H1 (cell line): ENCODE measurements around the gene GALNT12. TPM values are rescaled to one million over a fixed set of nuclear protein-coding genes. Genes with fewer than 3 reads are reported as not detected.

Experiments
- CTCF ChIA-PET: fragments of 300-600 bp; sonication (Branson Sonifier 250); formaldehyde crosslinking; loops from one replicate; lab custom pipeline; 2021; ENCODE audit not compliant: partially characterized antibody; lab: Charles Lee
- POLR2A ChIA-PET: fragments of 300-600 bp; sonication (Branson Sonifier 250); formaldehyde crosslinking; loops from one replicate; lab custom pipeline; 2021; ENCODE audit warnings: inconsistent platforms; ENCODE audit not compliant: partially characterized antibody; lab: Charles Lee
- DNase-seq, 2 experiments: peaks; one replicate each; pipeline versions ENCODE4 v3.0.0 to v3.0.0-alpha.2; 2010 to 2022; ENCODE audit warnings: low spot score in 2 of 2, low read depth in 1 of 2, mixed read lengths in 1 of 2
- FAIRE-seq: peaks from 2 replicates; lab custom pipeline; 2011; peaks lifted over from hg19 to GRCh38; lab: Jason Lieb, UNC
- H2AFZ ChIP-seq: 2 replicates; pipeline ENCODE4 v1.8.1; 2012; ENCODE audit warnings: low read length, inconsistent platforms
- H2AK5ac ChIP-seq: 2 replicates; pipeline ENCODE4 v1.6.1; 2013; ENCODE audit warnings: low read depth, low read length
- H2BK120ac ChIP-seq: replicated peaks from 2 replicates; pipeline ENCODE3; 2013; ENCODE audit warnings: low read depth, low read length, inconsistent platforms
- H2BK12ac ChIP-seq: 2 replicates; pipeline ENCODE4 v1.6.1; 2013; ENCODE audit warnings: low read depth, low read length
- H2BK15ac ChIP-seq: 2 replicates; pipeline ENCODE4 v1.6.1; 2013; ENCODE audit warnings: low read length
- H2BK20ac ChIP-seq: 2 replicates; pipeline ENCODE4 v1.6.1; 2013; ENCODE audit warnings: low read length
- H2BK5ac ChIP-seq: 2 replicates; pipeline ENCODE4 v1.6.1; 2013; ENCODE audit warnings: low read depth, low read length
- H3K14ac ChIP-seq: 2 replicates; pipeline ENCODE4 v1.6.1; 2013; ENCODE audit warnings: inconsistent platforms; ENCODE audit not compliant: insufficient read length
- H3K18ac ChIP-seq: 2 replicates; pipeline ENCODE4 v1.6.1; 2013; ENCODE audit warnings: low read length; ENCODE audit errors: extremely low read depth
- H3K23ac ChIP-seq: 2 replicates; pipeline ENCODE4 v1.6.1; 2013; ENCODE audit warnings: inconsistent platforms; ENCODE audit not compliant: insufficient read length
- H3K23me2 ChIP-seq: 2 replicates; pipeline ENCODE4 v1.6.1; 2013; ENCODE audit warnings: low read depth, low read length
- H3K27ac ChIP-seq: 2 replicates; pipeline ENCODE4 v1.6.1; 2011; ENCODE audit warnings: low read depth, low read length, inconsistent platforms
- H3K27me3 ChIP-seq, 4 experiments: replicated peaks in 1 of 4; 1 replicate in 1 of 4; 2 replicates in 3 of 4; pipeline versions ENCODE4 v1.6.1 to v1.8.1; 2011 to 2013; ENCODE audit warnings: low read length in 3 of 4, mild to moderate bottlenecking in 3 of 4, inconsistent platforms in 2 of 4, mixed read lengths in 2 of 4, moderate library complexity in 1 of 4; ENCODE audit not compliant: control insufficient read depth in 3 of 4, insufficient read depth in 3 of 4; ENCODE audit errors: extremely low read depth in 1 of 4
- H3K36me3 ChIP-seq, 4 experiments: 2 replicates each; pipeline versions ENCODE4 v1.6.1 to v1.8.1; 2011 to 2013; ENCODE audit warnings: mild to moderate bottlenecking in 4 of 4, low read length in 3 of 4, moderate library complexity in 2 of 4, control low read depth in 1 of 4, inconsistent platforms in 1 of 4; ENCODE audit not compliant: insufficient read depth in 4 of 4, control insufficient read depth in 2 of 4
- H3K4ac ChIP-seq: replicated peaks from 2 replicates; pipeline ENCODE3; 2013; ENCODE audit warnings: low read length, low read depth, mixed read lengths, inconsistent platforms; ENCODE audit not compliant: insufficient read length
- H3K4me1 ChIP-seq, 4 experiments: replicated peaks in 1 of 4; 1 replicate in 1 of 4; 2 replicates in 3 of 4; pipeline versions ENCODE4 v1.6.1 to v1.8.1; 2011 to 2013; ENCODE audit warnings: low read length in 3 of 4, inconsistent platforms in 2 of 4, mixed read lengths in 1 of 4; ENCODE audit not compliant: insufficient read depth in 4 of 4, control insufficient read depth in 3 of 4
- H3K4me2 ChIP-seq, 2 experiments: 2 replicates each; pipeline versions ENCODE4 v1.6.1 to v1.8.1; 2011 to 2013; ENCODE audit warnings: low read depth in 2 of 2, low read length in 2 of 2, control low read depth in 1 of 2, inconsistent platforms in 1 of 2, mild to moderate bottlenecking in 1 of 2; ENCODE audit not compliant: insufficient read depth in 1 of 2
- H3K4me3 ChIP-seq, 4 experiments: fragments of 200-600, 300-600 bp in 1 of 4; sonication (generic), shearing (Covaris generic), sonication (Bioruptor Twin) in 1 of 4; 2 replicates each; pipeline versions ENCODE4 v1.5.1 to v1.8.1; 2011 to 2016; ENCODE audit warnings: low read length in 4 of 4, low read depth in 3 of 4, control low read depth in 2 of 4, inconsistent platforms in 2 of 4, mild to moderate bottlenecking in 2 of 4, mixed read lengths in 1 of 4, moderate library complexity in 1 of 4; ENCODE audit not compliant: insufficient read depth in 2 of 4; ENCODE audit errors: extremely low read depth in 1 of 4
- H3K56ac ChIP-seq: replicated peaks from 2 replicates; pipeline ENCODE3; 2013; ENCODE audit warnings: low read depth, mild to moderate bottlenecking, mixed read lengths, low read length, inconsistent platforms; ENCODE audit not compliant: insufficient read length
- H3K79me1 ChIP-seq: 2 replicates; pipeline ENCODE4 v1.6.1; 2013; ENCODE audit warnings: low read depth, low read length, control low read depth
- H3K79me2 ChIP-seq, 2 experiments: 2 replicates each; pipeline versions ENCODE4 v1.6.1 to v1.8.1; 2012 to 2013; ENCODE audit warnings: low read length in 2 of 2, mild to moderate bottlenecking in 2 of 2, inconsistent platforms in 1 of 2; ENCODE audit not compliant: insufficient read depth in 2 of 2, control insufficient read depth in 1 of 2
- H3K9ac ChIP-seq, 4 experiments: replicated peaks in 1 of 4; 1 replicate in 1 of 4; 2 replicates in 3 of 4; pipeline versions ENCODE4 v1.6.1 to v1.8.1; 2011 to 2013; ENCODE audit warnings: low read depth in 3 of 4, low read length in 3 of 4, control low read depth in 2 of 4, mild to moderate bottlenecking in 2 of 4, moderate library complexity in 2 of 4, inconsistent platforms in 1 of 4; ENCODE audit errors: extremely low read depth in 1 of 4
- H3K9me3 ChIP-seq, 2 experiments: 2 replicates each; pipeline versions ENCODE4 v1.6.1 to v1.8.1; 2012 to 2013; ENCODE audit warnings: mild to moderate bottlenecking in 2 of 2, moderate library complexity in 2 of 2, control low read depth in 1 of 2, inconsistent platforms in 1 of 2, low read depth in 1 of 2, low read length in 1 of 2, mixed read lengths in 1 of 2; ENCODE audit not compliant: insufficient read depth in 2 of 2
- H4K20me1 ChIP-seq, 2 experiments: replicated peaks in 1 of 2; 2 replicates each; pipeline versions ENCODE3 to v1.8.1; 2011 to 2013; ENCODE audit warnings: inconsistent platforms in 2 of 2, low read length in 2 of 2, mild to moderate bottlenecking in 1 of 2; ENCODE audit not compliant: insufficient read depth in 2 of 2, control insufficient read depth in 1 of 2
- H4K5ac ChIP-seq: 2 replicates; pipeline ENCODE4 v1.6.1; 2013; ENCODE audit warnings: low read length, low read depth, mixed read lengths, inconsistent platforms; ENCODE audit not compliant: insufficient read length
- H4K8ac ChIP-seq: 2 replicates; pipeline ENCODE4 v1.8.0; 2013; ENCODE audit warnings: mild to moderate bottlenecking, moderate library complexity, low read length, inconsistent platforms; ENCODE audit not compliant: insufficient read depth; ENCODE audit errors: extremely low read depth
- H4K91ac ChIP-seq: replicated peaks from 2 replicates; pipeline ENCODE3; 2013; ENCODE audit warnings: low read length, mixed read lengths, inconsistent platforms; ENCODE audit not compliant: insufficient read length
- BCL11A ChIP-seq, 2 experiments: IDR thresholded peaks; one replicate each; pipeline ENCODE4 v1.6.1; 2011; ENCODE audit warnings: low read depth in 2 of 2, low read length in 2 of 2, mild to moderate bottlenecking in 2 of 2
- CBX8 ChIP-seq: fragments of 300-800, 300-1000 bp; sonication (generic); IDR thresholded peaks from 2 replicates; pipeline ENCODE4 v1.7.1; 2016; ENCODE audit warnings: low read depth, low read length, borderline replicate concordance
- CEBPB ChIP-seq: IDR thresholded peaks from 2 replicates; pipeline ENCODE4 v1.6.1; 2012; ENCODE audit warnings: low read depth, low read length
- CREB1 ChIP-seq: IDR thresholded peaks from 2 replicates; pipeline ENCODE4 v1.6.1; 2012; ENCODE audit warnings: inconsistent platforms
- EZH2 ChIP-seq: fragments of 200-600 bp; sonication (generic); IDR thresholded peaks from 2 replicates; pipeline ENCODE4 v1.7.1; 2012; ENCODE audit warnings: low read depth, mild to moderate bottlenecking, moderate library complexity, low read length, inconsistent platforms; ENCODE audit not compliant: severe bottlenecking
- KDM1A ChIP-seq: fragments of 200-600, 300-600 bp; sonication (generic); IDR thresholded peaks from 2 replicates; pipeline ENCODE4 v1.7.1; 2016; ENCODE audit warnings: mild to moderate bottlenecking, low read length, borderline replicate concordance
- KDM5A ChIP-seq: fragments of 200-600 bp; IDR thresholded peaks from 2 replicates; pipeline ENCODE4 v1.7.1; 2012; ENCODE audit warnings: mild to moderate bottlenecking, low read length, inconsistent platforms, mixed read lengths
- MAFK ChIP-seq: IDR thresholded peaks from 2 replicates; pipeline ENCODE4 v1.6.1; 2012; ENCODE audit warnings: low read depth, mild to moderate bottlenecking, improper control_type of control experiment, low read length
- NRF1 ChIP-seq: IDR thresholded peaks from 2 replicates; pipeline ENCODE4 v1.6.1; 2011; ENCODE audit warnings: mild to moderate bottlenecking, low read depth, low read length, improper control_type of control experiment
- RFX5 ChIP-seq: IDR thresholded peaks from 2 replicates; pipeline ENCODE4 v1.6.1; 2011; ENCODE audit warnings: low read depth, low read length, improper control_type of control experiment, borderline replicate concordance
- RXRA ChIP-seq: IDR thresholded peaks from 2 replicates; pipeline ENCODE4 v1.6.1; 2011; ENCODE audit warnings: low read depth, mild to moderate bottlenecking, low read length, moderate library complexity; ENCODE audit not compliant: insufficient read depth
- SAP30 ChIP-seq: fragments of 300-600 bp; sonication (generic); IDR thresholded peaks from 2 replicates; pipeline ENCODE4 v1.7.1; 2012; ENCODE audit warnings: low read length, moderate library complexity, mild to moderate bottlenecking, inconsistent platforms; ENCODE audit not compliant: insufficient read depth, insufficient replicate concordance
- SIRT6 ChIP-seq: IDR thresholded peaks from one replicate; pipeline ENCODE4 v1.7.1; 2012; ENCODE audit warnings: low read length, inconsistent platforms
- SP1 ChIP-seq: IDR thresholded peaks from 2 replicates; pipeline ENCODE4 v1.6.1; 2011; ENCODE audit warnings: low read depth, low read length
- TCF12 ChIP-seq: IDR thresholded peaks from 2 replicates; pipeline ENCODE4 v1.6.1; 2011; ENCODE audit warnings: low read depth, mild to moderate bottlenecking, low read length
- WGBS, 2 experiments: shearing (Covaris generic) in 1 of 2; methylation state at CpG; one replicate each; pipeline versions ENCODE4 v1.1.6 to v1.1.7; 2013 to 2015; ENCODE audit warnings: low lambda C conversion rate in 2 of 2, mixed read lengths in 2 of 2, inconsistent platforms in 1 of 2, low coverage in 1 of 2, missing lambda C conversion rate in 1 of 2; ENCODE audit not compliant: insufficient replicate concordance in 2 of 2, insufficient coverage in 1 of 2, insufficient read length in 1 of 2; ENCODE audit errors: extremely low coverage in 1 of 2, missing lambda C conversion rate in 1 of 2; 5-methylcytosine and 5-hydroxymethylcytosine counted together
- polyA plus RNA-seq, 7 experiments: library from polyadenylated mRNA; depleted of rRNA in 3 of 7; stranded (reverse) in 5 of 7; unstranded in 2 of 7; fragments of >200 nt in 5 of 7; fragments of 200-250 nt in 2 of 7; gene quantifications; 1 replicate in 5 of 7; 2 replicates in 1 of 7; 4 replicates in 1 of 7; pipeline versions ENCODE4 v1.2.1 to v1.2.3, GENCODE V29; 2011 to 2013; ENCODE audit warnings: missing spikeins in 2 of 7, mixed read lengths in 2 of 7
- total RNA-seq: library from RNA; stranded (reverse); fragmentation: NEBNext Ultra II Directional; extraction: Animal tissue kit (Norgen Biotek cat#: 25700); gene quantifications from 2 replicates; pipeline ENCODE4 v1.2.1, GENCODE V29; 2021

Gene GALNT12
- total and polyA plus RNA-seq, 2 of the 8 experiments (the other 6 are each of a cell fraction or from before 2014, with no cell fraction given) = 16.2 to 19.6 TPM

- no peak overlapping the region for H2BK5ac ChIP-seq
- H4K20me1 ChIP-seq = no peaks in the 10 kb centered on the region
- FAIRE-seq (no peak), DNase-seq (no peak)
- no peaks in the 10 kb centered on the region for H3K4me1 ChIP-seq
- TF ChIP-seq TCF12 (no peak), CREB1 (no peak), RXRA (no peak), KDM1A (no peak), BCL11A (IDR thresholded peaks at IDR 0.05; ENCODE audit: low read depth in 2 of 2, low read length in 2 of 2) (no peak), EZH2 (no peak), RFX5 (no peak), NRF1 (no peak), KDM5A (no peak), CBX8 (no peak), SIRT6 (no peak), CEBPB (no peak), SAP30 (no peak), MAFK (no peak), SP1 (no peak)
- H3K14ac ChIP-seq = no peak overlapping the region
- no peak overlapping the region for H3K4me3 ChIP-seq
- 74% methylated on average over 1 of the region's 1 CpG; no CpG with 5 or more reads in 1 of the 2 experiments for WGBS, 2 experiments
- no peak overlapping the region for H2BK12ac ChIP-seq
- H2BK15ac ChIP-seq = no peak overlapping the region
- no peak overlapping the region for H4K91ac ChIP-seq
- H2BK20ac ChIP-seq = no peak overlapping the region
- H3K9me3 ChIP-seq = no peaks in the 10 kb centered on the region
- no peak overlapping the region for H3K27ac ChIP-seq
- H3K23me2 ChIP-seq = peaks cover 1% of the 10 kb centered on the region; the same call in 1 of the 2 replicates
- H3K56ac ChIP-seq = no peak overlapping the region
- no peak overlapping the region for H3K4ac ChIP-seq
- no peak overlapping the region for H4K5ac ChIP-seq
- H2BK120ac ChIP-seq = no peak overlapping the region
- no peak overlapping the region for H2AK5ac ChIP-seq
- no peak overlapping the region for H3K23ac ChIP-seq
- no peak overlapping the region for H4K8ac ChIP-seq
- no peak overlapping the region for H3K18ac ChIP-seq
- CTCF ChIA-PET = interaction anchor here (1.2 kb wide), 1 partner anchor 36 kb away, joined by 3 read pairs; no protein-coding TSS in a partner anchor
- no peaks in the 10 kb centered on the region for H3K36me3 ChIP-seq
- H3K27me3 ChIP-seq = no peaks in the 10 kb centered on the region
- no peak overlapping the region for H3K9ac ChIP-seq
- H3K4me2 ChIP-seq = no peak overlapping the region
- no peak overlapping the region for H2AFZ ChIP-seq
- POLR2A ChIA-PET = no interaction called here
- no peaks in the 10 kb centered on the region for H3K79me1 ChIP-seq
- no peaks in the 10 kb centered on the region for H3K79me2 ChIP-seq
These were observed 75.8 kb downstream of the GALNT12 start for GRCh38 chr9:98883276-98883675.
